Keratinocyte (primary cell): ENCODE measurements around the gene SYT15B. TPM values are rescaled to one million over a fixed set of nuclear protein-coding genes. Genes with fewer than 3 reads are reported as not detected.
"Not testable (repeated sequence)": the region's sequence is repeated elsewhere in the genome, so short reads cannot be mapped to it uniquely, and the experiment has no call there.

Source experiments
- DNase-seq: peaks from one replicate; pipeline ENCODE4 v3.0.0-alpha.2; 2011; ENCODE audit warnings: low read depth, missing footprints, low spot score
- FAIRE-seq: peaks from 2 replicates; lab custom pipeline; 2011; peaks lifted over from hg19 to GRCh38; lab: Jason Lieb, UNC
- H2AFZ ChIP-seq: 2 replicates; pipeline ENCODE4 v1.6.0; 2012; ENCODE audit warnings: low read length, control low read depth, inconsistent platforms; ENCODE audit not compliant: control insufficient read depth
- H3K27ac ChIP-seq: 2 replicates; pipeline ENCODE4 v1.5.1; 2011; ENCODE audit warnings: low read length; ENCODE audit not compliant: control insufficient read depth, insufficient read depth
- H3K27me3 ChIP-seq: 3 replicates; pipeline ENCODE4 v1.6.0; 2011; ENCODE audit warnings: low read length; ENCODE audit not compliant: control insufficient read depth, insufficient read depth; ENCODE audit errors: extremely low read depth
- H3K36me3 ChIP-seq, 2 experiments: 2 replicates in 1 of 2; 3 replicates in 1 of 2; pipeline ENCODE4 v1.5.1; 2011; ENCODE audit warnings: low read length in 2 of 2, mild to moderate bottlenecking in 1 of 2; ENCODE audit not compliant: control insufficient read depth in 2 of 2, insufficient read depth in 2 of 2; ENCODE audit errors: extremely low read depth in 1 of 2
- H3K4me1 ChIP-seq: 3 replicates; pipeline ENCODE4 v1.5.1; 2011; ENCODE audit warnings: low read length; ENCODE audit not compliant: control insufficient read depth, insufficient read depth; ENCODE audit errors: extremely low read depth
- H3K4me2 ChIP-seq: 3 replicates; pipeline ENCODE4 v1.6.0; 2011; ENCODE audit warnings: low read depth, low read length; ENCODE audit not compliant: control insufficient read depth, insufficient read depth; ENCODE audit errors: extremely low read depth
- H3K4me3 ChIP-seq, 3 experiments: fragments of 200-600 bp in 1 of 3; sonication (generic) in 1 of 3; 2 replicates in 2 of 3; 3 replicates in 1 of 3; pipeline ENCODE4 v1.5.1; 2011 to 2016; ENCODE audit warnings: low read length in 3 of 3, mild to moderate bottlenecking in 3 of 3, control low read depth in 2 of 3, inconsistent platforms in 1 of 3, low read depth in 1 of 3, mixed read lengths in 1 of 3, mixed run types in 1 of 3, moderate library complexity in 1 of 3; ENCODE audit not compliant: control insufficient read depth in 2 of 3, insufficient read depth in 2 of 3; ENCODE audit errors: extremely low read depth in 1 of 3
- H3K79me2 ChIP-seq: 2 replicates; pipeline ENCODE4 v1.6.0; 2012; ENCODE audit warnings: low read length; ENCODE audit not compliant: control insufficient read depth, insufficient read depth
- H3K9ac ChIP-seq: 3 replicates; pipeline ENCODE4 v1.6.0; 2011; ENCODE audit warnings: low read length; ENCODE audit not compliant: control insufficient read depth, insufficient read depth; ENCODE audit errors: extremely low read depth
- H3K9me1 ChIP-seq: 3 replicates; pipeline ENCODE4 v1.6.0; 2011; ENCODE audit warnings: low read length; ENCODE audit not compliant: control insufficient read depth, insufficient read depth; ENCODE audit errors: extremely low read depth
- H3K9me3 ChIP-seq: 2 replicates; pipeline ENCODE4 v1.5.1; 2012; ENCODE audit warnings: low read depth, low read length; ENCODE audit not compliant: control insufficient read depth
- H4K20me1 ChIP-seq: 3 replicates; pipeline ENCODE4 v1.6.0; 2011; ENCODE audit warnings: low read length; ENCODE audit not compliant: control insufficient read depth, insufficient read depth; ENCODE audit errors: extremely low read depth
- dilution Hi-C: fragments of 300-500 bp; cut with MboI; formaldehyde crosslinking; loops from one replicate; pipeline ENCODE4 v1.7.0; 2020; ENCODE audit warnings: low sequenced_read_pairs; ENCODE audit not compliant: extremely low pct_ligation_motif_present
- polyA plus RNA-seq, 5 experiments: library from polyadenylated mRNA; depleted of rRNA in 3 of 5; stranded (reverse) in 3 of 5; stranded (forward) in 1 of 5; unstranded in 1 of 5; fragments of >200 nt; gene quantifications; 1 replicate in 1 of 5; 2 replicates in 3 of 5; 3 replicates in 1 of 5; pipeline versions ENCODE4 v1.2.1 to v1.2.3, GENCODE V29; 2011 to 2012; ENCODE audit warnings: missing spikeins in 2 of 5, low read depth in 1 of 5, low replicate concordance in 1 of 5

The SYT15B gene
- polyA plus RNA-seq, 1 donor (not counting 4 experiments of a cell fraction or from before 2014, with no cell fraction given): not detected

GRCh38 chr10:47723362-47723761 lies 40.0 kb downstream of the SYT15B start:
- FAIRE-seq, DNase-seq, H3K9me1 ChIP-seq, H3K4me3 ChIP-seq, H3K9ac ChIP-seq, H3K9me3 ChIP-seq, H3K79me2 ChIP-seq, H3K36me3 ChIP-seq, H3K27me3 ChIP-seq, H4K20me1 ChIP-seq, H3K4me2 ChIP-seq, dilution Hi-C loops, H2AFZ ChIP-seq, H3K4me1 ChIP-seq, H3K27ac ChIP-seq: not testable (repeated sequence)

GRCh38 chr10:47717011-47717769 lies 46.2 kb downstream of the SYT15B start:
- H3K79me2 ChIP-seq, H3K9me3 ChIP-seq, FAIRE-seq, H4K20me1 ChIP-seq, H3K27ac ChIP-seq, H3K4me2 ChIP-seq, H3K9ac ChIP-seq, H3K4me3 ChIP-seq, H3K4me1 ChIP-seq, H3K36me3 ChIP-seq, H3K9me1 ChIP-seq, DNase-seq, H3K27me3 ChIP-seq, H2AFZ ChIP-seq, dilution Hi-C loops: not testable (repeated sequence)

Other genes with a start within 250 kb of the SYT15B start
- 3.5 to 7.3 TPM (median 6.5 TPM) in 3 replicates for gene AGAP9, start 240.0 kb downstream of the SYT15B start, polyA plus RNA-seq
- 0.16 to 0.35 TPM (median 0.23 TPM) in 3 replicates for gene NPY4R2, start 155.1 kb upstream of the SYT15B start, polyA plus RNA-seq
- 4.8 to 28.2 TPM (median 26.2 TPM) in 3 replicates for gene FAM25C, start 236.2 kb upstream of the SYT15B start, polyA plus RNA-seq